Psoas muscle (tissue), 8 donors: Measurements from ENCODE around the gene WDR70. TPM values are rescaled to one million over a fixed set of nuclear protein-coding genes. Genes with fewer than 3 reads are reported as not detected.

ENCODE experiments used
- ATAC-seq, 4 donors: fragments of 200-7000 bp; cut with Tn5 transposase; one replicate each; pipeline ENCODE4 v1.9.1; 2020; ENCODE audit warnings: moderate library complexity in 3 of 4, mild to moderate bottlenecking in 2 of 4
- DNase-seq, 2 donors: peaks; one replicate each; pipeline ENCODE4 v3.0.0-alpha.2; 2020
- H3K27ac ChIP-seq: fragments of 200-600 bp; one replicate; pipeline ENCODE4 v1.8.0; 2022
- H3K27me3 ChIP-seq, 3 donors: fragments of 200-600 bp in 1 of 3; one replicate each; pipeline versions ENCODE4 v1.6.1 to v1.8.0; 2013 to 2022; ENCODE audit warnings: low read length in 2 of 3, mild to moderate bottlenecking in 2 of 3, moderate library complexity in 1 of 3; ENCODE audit not compliant: insufficient read depth in 3 of 3
- H3K36me3 ChIP-seq, 2 donors: fragments of 200-600 bp in 1 of 2; one replicate each; pipeline versions ENCODE4 v1.6.1 to v1.8.0; 2013 to 2022; ENCODE audit warnings: low read depth in 1 of 2, mild to moderate bottlenecking in 1 of 2, moderate library complexity in 1 of 2; ENCODE audit not compliant: insufficient read depth in 1 of 2
- H3K4me1 ChIP-seq: fragments of 200-600 bp; one replicate; pipeline ENCODE4 v1.8.0; 2022
- H3K4me3 ChIP-seq: fragments of 200-600 bp; one replicate; pipeline ENCODE4 v1.8.0; 2022; ENCODE audit warnings: mild to moderate bottlenecking
- H3K9me3 ChIP-seq: fragments of 200-600 bp; one replicate; pipeline ENCODE4 v1.8.0; 2022
- WGBS, 3 donors: extraction: QIAGEN DNeasy Blood & Tissue Kit; methylation state at CpG; one replicate each; pipeline versions ENCODE4 v1.1.6 to v1.1.7; 2013; 5-methylcytosine and 5-hydroxymethylcytosine counted together
- intact Hi-C, 2 donors: fragments of 100-400 bp; cut with DNase I; formaldehyde crosslinking; loops; one replicate each; pipeline versions ENCODE4 v1.11.0 to v1.14.2; 2022
- polyA plus RNA-seq, 3 donors: library from polyadenylated mRNA; stranded (reverse); fragments of 200-250 nt; gene quantifications; one replicate each; pipeline ENCODE4 v1.2.3, GENCODE V29; 2013
- total RNA-seq, 4 donors: library from RNA; stranded (reverse); fragmentation: NEBNext Ultra II Directional in 2 of 4; extraction: Animal tissue kit (Norgen Biotek cat#: 25700) in 2 of 4; gene quantifications; one replicate each; pipeline versions ENCODE4 v1.2.1 to v1.2.4, GENCODE V29; 2021 to 2023
- TF ChIP-seq, protein P1 (sequence below): fragments of 200-600 bp; IDR thresholded peaks from one replicate; pipeline ENCODE4 v1.8.0; 2022; ENCODE audit warnings: antibody characterized with exemption
- donor health status: healthy with polysubstance abuse.
- donor health status: DM: no; HTN: no; CAD: no; lungs with moderate emphysema.
- donor health status: Bipolar disorder and iron deficiency.
- donor health status: healthy.
- donor health status: DM: yes; HTN: yes; CAD: no.
- donor health status: DM: no; HTN: no; CAD: no.
- donor health status: DM: no; HTN: no; CAD: no.
- donor health status: DM: yes; HTN: yes; CAD: no.

Gene WDR70
- total and polyA plus RNA-seq, 7 donors = 16.3 to 37.8 (median 26.0) TPM

DNA sequence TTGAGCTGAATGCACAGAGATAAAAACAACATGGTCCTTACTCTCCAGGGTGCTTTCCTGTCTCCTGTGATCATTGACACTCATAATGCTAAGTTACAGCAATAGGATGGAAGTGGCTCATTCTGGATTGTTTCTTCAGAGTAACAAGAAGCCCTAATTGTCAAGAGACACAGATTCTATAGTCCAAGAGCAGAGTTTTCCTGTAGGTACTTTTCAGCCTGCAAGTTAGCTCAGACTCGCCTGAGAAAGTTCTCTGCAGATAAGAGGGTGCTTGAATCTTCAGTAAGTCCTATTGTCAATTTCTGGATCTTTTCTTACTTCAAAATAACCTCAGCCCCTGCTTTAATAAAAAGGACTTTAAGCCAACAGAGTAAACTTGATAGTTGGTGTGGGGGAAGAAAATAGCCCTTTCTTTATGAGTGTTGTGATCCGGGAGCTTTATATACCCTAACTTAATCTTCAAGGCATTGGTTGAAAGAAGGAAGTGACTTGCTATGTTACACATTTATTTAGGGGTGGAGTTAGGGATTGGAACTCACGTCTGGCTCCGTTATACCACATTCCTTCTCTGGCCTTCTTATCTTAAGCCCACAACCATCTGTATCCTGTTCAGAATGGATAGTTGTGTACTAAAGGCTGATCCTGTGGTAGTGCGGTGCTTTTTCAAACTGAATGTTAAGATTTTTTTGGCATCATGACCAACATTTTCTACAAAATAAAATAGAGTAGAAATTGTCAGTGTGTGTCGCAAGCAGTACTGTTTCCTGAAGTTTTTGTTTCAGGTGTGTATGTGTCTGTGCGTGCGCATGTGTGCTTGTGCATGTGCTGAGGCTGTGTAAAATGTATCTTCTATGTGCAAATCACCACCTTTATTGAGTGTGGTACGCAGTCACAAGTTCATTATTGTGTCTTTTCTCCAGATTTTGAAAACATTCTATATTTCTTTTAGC is 173.9 kb downstream of the WDR70 start:
- peak in 1 of 4 donors; percentile 40 for ATAC-seq

DNA sequence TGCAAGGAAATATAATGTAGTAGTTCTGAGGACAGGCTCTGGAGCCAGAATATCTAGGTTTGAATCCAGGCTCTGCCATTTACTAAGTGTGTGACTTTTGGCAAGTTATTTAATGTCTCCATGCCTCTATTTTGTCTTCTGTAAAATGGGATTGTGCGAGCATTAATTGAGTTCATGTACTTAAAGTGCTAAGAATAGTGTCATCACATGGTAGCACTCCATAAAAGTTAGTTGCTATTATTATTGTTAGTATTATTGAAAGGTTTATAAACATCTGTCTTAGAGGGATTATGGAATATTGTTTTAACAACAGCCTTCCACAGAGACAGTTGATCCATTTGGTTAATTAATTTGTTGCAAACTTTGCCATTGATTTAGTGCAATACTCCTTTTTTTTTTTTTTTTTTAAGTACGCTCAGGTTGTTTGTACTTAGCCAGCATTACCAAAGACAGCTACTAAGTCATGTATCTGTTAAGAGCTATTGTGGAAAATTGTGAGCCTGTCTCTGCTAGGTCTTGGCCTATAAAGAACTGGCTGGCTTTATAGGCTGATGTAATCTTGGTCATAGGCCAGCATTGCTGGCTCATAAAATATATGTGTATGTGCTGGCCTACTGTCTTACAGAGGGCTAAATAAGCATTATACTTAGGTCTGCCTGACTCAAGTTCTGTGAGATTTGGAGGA is 174.7 kb downstream of the WDR70 start:
- intact Hi-C loops = no loop called here
- H3K36me3 ChIP-seq = no peaks in the 10 kb centered on the region
- ATAC-seq (peak; percentile 63 to 93 (median 82)), DNase-seq (no peak)
- H3K27ac ChIP-seq = no peak overlapping the region
- no peaks in the 10 kb centered on the region for H3K27me3 ChIP-seq
- no peaks in the 10 kb centered on the region for H3K9me3 ChIP-seq
- peaks cover 20% of the 10 kb centered on the region for H3K4me1 ChIP-seq
- WGBS, 3 donors = 67 to 71% (median 70%) methylated on average over 2 of the region's 2 CpGs
- no peak overlapping the region for H3K4me3 ChIP-seq
- TF ChIP-seq, protein P1, sequence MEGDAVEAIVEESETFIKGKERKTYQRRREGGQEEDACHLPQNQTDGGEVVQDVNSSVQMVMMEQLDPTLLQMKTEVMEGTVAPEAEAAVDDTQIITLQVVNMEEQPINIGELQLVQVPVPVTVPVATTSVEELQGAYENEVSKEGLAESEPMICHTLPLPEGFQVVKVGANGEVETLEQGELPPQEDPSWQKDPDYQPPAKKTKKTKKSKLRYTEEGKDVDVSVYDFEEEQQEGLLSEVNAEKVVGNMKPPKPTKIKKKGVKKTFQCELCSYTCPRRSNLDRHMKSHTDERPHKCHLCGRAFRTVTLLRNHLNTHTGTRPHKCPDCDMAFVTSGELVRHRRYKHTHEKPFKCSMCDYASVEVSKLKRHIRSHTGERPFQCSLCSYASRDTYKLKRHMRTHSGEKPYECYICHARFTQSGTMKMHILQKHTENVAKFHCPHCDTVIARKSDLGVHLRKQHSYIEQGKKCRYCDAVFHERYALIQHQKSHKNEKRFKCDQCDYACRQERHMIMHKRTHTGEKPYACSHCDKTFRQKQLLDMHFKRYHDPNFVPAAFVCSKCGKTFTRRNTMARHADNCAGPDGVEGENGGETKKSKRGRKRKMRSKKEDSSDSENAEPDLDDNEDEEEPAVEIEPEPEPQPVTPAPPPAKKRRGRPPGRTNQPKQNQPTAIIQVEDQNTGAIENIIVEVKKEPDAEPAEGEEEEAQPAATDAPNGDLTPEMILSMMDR = no peak

More for the DNA sequence above, 173.9 kb downstream of the WDR70 start:
- TF ChIP-seq, protein P1 = no peak
- Histone ChIP-seq H3K27ac (no peak overlapping the region), H3K9me3 (no peaks in the 10 kb centered on the region), H3K4me3 (no peak overlapping the region), H3K36me3 (no peaks in the 10 kb centered on the region), H3K27me3 (no peaks in the 10 kb centered on the region), H3K4me1 (peaks cover 20% of the 10 kb centered on the region)
- 62 to 74% (median 66%) methylated on average over 9 of the region's 9 CpGs for WGBS, 3 donors
- no peak for DNase-seq
- intact Hi-C loops = no loop called here

DNA sequence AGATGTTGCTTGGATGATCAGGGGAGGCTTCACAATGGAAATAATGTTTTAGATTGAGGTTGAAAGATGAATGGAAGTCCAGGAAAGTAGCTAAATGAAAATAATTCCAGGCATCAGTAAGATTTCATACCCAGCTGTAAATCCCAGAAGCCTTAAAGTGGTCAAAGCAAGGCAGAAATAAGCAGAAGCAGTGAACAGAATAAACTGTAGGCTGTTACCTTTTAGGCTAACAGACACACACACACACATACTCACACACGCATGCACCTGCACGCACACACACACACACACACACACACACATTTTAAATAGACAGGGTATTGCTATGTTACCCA is 175.3 kb downstream of the WDR70 start:
- H3K27ac ChIP-seq = no peak overlapping the region
- DNase-seq = no peak
- H3K4me3 ChIP-seq = no peak overlapping the region
- intact Hi-C loops = no loop called here
- no peaks in the 10 kb centered on the region for H3K36me3 ChIP-seq
- WGBS, 3 donors = 86 to 98% (median 90%) methylated on average over 2 of the region's 2 CpGs
- H3K27me3 ChIP-seq = no peaks in the 10 kb centered on the region
- no peaks in the 10 kb centered on the region for H3K9me3 ChIP-seq
- TF ChIP-seq, protein P1 = no peak
- peaks cover 20% of the 10 kb centered on the region for H3K4me1 ChIP-seq
- peak in 3 of 4 donors; percentile 9 to 33 (median 25) for ATAC-seq

DNA sequence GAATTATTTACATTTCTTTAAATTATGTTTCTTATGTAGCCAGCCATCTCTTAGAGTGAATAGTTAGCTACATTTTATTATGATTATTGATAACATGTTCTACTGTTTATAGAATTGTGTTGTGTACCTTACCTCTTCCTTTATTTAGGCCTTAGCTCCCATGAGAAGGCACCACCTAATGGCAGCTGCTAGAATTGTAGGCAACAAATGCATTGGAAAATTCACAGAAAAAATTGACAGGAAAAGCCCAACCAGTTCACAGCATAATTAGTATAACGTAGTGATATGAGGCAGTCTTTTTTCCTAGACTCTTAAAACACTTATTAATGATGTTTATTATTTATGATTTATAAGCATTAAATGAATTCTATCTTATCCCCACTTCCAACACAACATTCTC is 175.8 kb downstream of the WDR70 start:
- ATAC-seq (no peak), DNase-seq (no peak)
- Histone ChIP-seq H3K4me3 (no peak overlapping the region), H3K27ac (no peak overlapping the region), H3K4me1 (peaks cover 20% of the 10 kb centered on the region), H3K9me3 (no peaks in the 10 kb centered on the region), H3K27me3 (no peaks in the 10 kb centered on the region), H3K36me3 (no peaks in the 10 kb centered on the region)
- intact Hi-C loops = no loop called here
- TF ChIP-seq, protein P1 = no peak
- 44 to 70% (median 48%) methylated on average over 1 of the region's 1 CpG for WGBS, 3 donors
